MG63 (cell line): ENCODE measurements around the gene JPH4. TPM values are rescaled to one million over a fixed set of nuclear protein-coding genes. Genes with fewer than 3 reads are reported as not detected.

Experiments used
- DNase-seq: peaks from one replicate; pipeline ENCODE4 v3.0.0-alpha.2; 2020
- H3K27me3 ChIP-seq: fragments of 250-450 bp; sonication (Bioruptor Pico); 2 replicates; pipeline ENCODE4 v1.5.1; 2020; ENCODE audit warnings: mild to moderate bottlenecking, moderate library complexity
- H3K36me3 ChIP-seq: fragments of 250-450 bp; sonication (Bioruptor Pico); 2 replicates; pipeline ENCODE4 v1.5.1; 2020; ENCODE audit warnings: mild to moderate bottlenecking, moderate library complexity
- H3K4me3 ChIP-seq: fragments of 250-450 bp; sonication (Bioruptor Pico); 2 replicates; pipeline ENCODE4 v1.5.1; 2020; ENCODE audit warnings: mild to moderate bottlenecking, moderate library complexity
- H3K9me3 ChIP-seq: fragments of 250-450 bp; sonication (Bioruptor Pico); 2 replicates; pipeline ENCODE4 v1.5.1; 2020; ENCODE audit warnings: mild to moderate bottlenecking, moderate library complexity
- total RNA-seq: library from RNA; depleted of rRNA; stranded (reverse); fragments of >200 nt; shearing (Covaris generic); gene quantifications from 2 replicates; pipeline ENCODE4 v1.2.3, GENCODE V29; 2014; ENCODE audit warnings: low replicate concordance; rRNA removed

Gene JPH4
- total RNA-seq, result not detected in 2 replicates

- H3K9me3 ChIP-seq, result no peaks in the 10 kb centered on the region
- no peak within 1 kb of the TSS for H3K4me3 ChIP-seq
- DNase-seq, result no peak
- no peaks in the 10 kb centered on the region for H3K36me3 ChIP-seq
- no peaks in the 10 kb centered on the region for H3K27me3 ChIP-seq
These were observed at the start of gene JPH4 for GRCh38 chr14:23578560-23579310. Gene JPH4, minus strand, starts transcription at chr14:23578790. Its CDS starts 1,337 bp downstream, at chr14:23577453.

- Histone ChIP-seq H3K27me3 (no peaks in the 10 kb centered on the region), H3K36me3 (no peaks in the 10 kb centered on the region), H3K4me3 (no peak overlapping the region), H3K9me3 (peaks cover 4% of the 10 kb centered on the region)
- DNase-seq, result no peak
These were observed 49.4 kb upstream of the JPH4 start for GRCh38 chr14:23627961-23628360.

GRCh38 chr14:23626946-23627345 is 48.4 kb upstream of the JPH4 start:
- DNase-seq, result no peak
- H3K27me3 ChIP-seq, result no peaks in the 10 kb centered on the region
- H3K36me3 ChIP-seq, result no peaks in the 10 kb centered on the region
- H3K9me3 ChIP-seq, result peaks cover 4% of the 10 kb centered on the region
- H3K4me3 ChIP-seq, result no peak overlapping the region

GRCh38 chr14:23624830-23625404 is 46.3 kb upstream of the JPH4 start:
- no peaks in the 10 kb centered on the region for H3K27me3 ChIP-seq
- H3K36me3 ChIP-seq, result no peaks in the 10 kb centered on the region
- H3K4me3 ChIP-seq, result no peak overlapping the region
- peaks cover 4% of the 10 kb centered on the region for H3K9me3 ChIP-seq
- DNase-seq, result no peak

GRCh38 chr14:23623962-23624361 is 45.4 kb upstream of the JPH4 start:
- no peak overlapping the region for H3K4me3 ChIP-seq
- no peaks in the 10 kb centered on the region for H3K27me3 ChIP-seq
- H3K36me3 ChIP-seq, result no peaks in the 10 kb centered on the region
- peaks cover 4% of the 10 kb centered on the region for H3K9me3 ChIP-seq
- no peak for DNase-seq

- no peak for DNase-seq
- no peak overlapping the region for H3K4me3 ChIP-seq
These were observed 44.4 kb upstream of the JPH4 start for GRCh38 chr14:23622990-23623389.

GRCh38 chr14:23621932-23622730 is 43.5 kb upstream of the JPH4 start:
- Histone ChIP-seq H3K9me3 (peaks cover 4% of the 10 kb centered on the region), H3K36me3 (no peaks in the 10 kb centered on the region), H3K27me3 (no peaks in the 10 kb centered on the region), H3K4me3 (no peak overlapping the region)
- DNase-seq, result no peak

More at GRCh38 chr14:23622990-23623389, 44.4 kb upstream of the JPH4 start:
- Histone ChIP-seq H3K27me3 (no peaks in the 10 kb centered on the region), H3K9me3 (peaks cover 4% of the 10 kb centered on the region), H3K36me3 (no peaks in the 10 kb centered on the region)

GRCh38 chr14:23621204-23621931 is 42.8 kb upstream of the JPH4 start:
- Histone ChIP-seq H3K36me3 (no peaks in the 10 kb centered on the region), H3K27me3 (no peaks in the 10 kb centered on the region), H3K9me3 (peaks cover 4% of the 10 kb centered on the region), H3K4me3 (no peak overlapping the region)
- DNase-seq, result no peak

GRCh38 chr14:23620177-23620702 is 41.6 kb upstream of the JPH4 start:
- no peak overlapping the region for H3K4me3 ChIP-seq
- peaks cover 4% of the 10 kb centered on the region for H3K9me3 ChIP-seq
- DNase-seq, result no peak
- H3K27me3 ChIP-seq, result no peaks in the 10 kb centered on the region
- H3K36me3 ChIP-seq, result no peaks in the 10 kb centered on the region

- H3K9me3 ChIP-seq, result no peaks in the 10 kb centered on the region
- no peak overlapping the region for H3K4me3 ChIP-seq
- H3K36me3 ChIP-seq, result no peaks in the 10 kb centered on the region
- no peaks in the 10 kb centered on the region for H3K27me3 ChIP-seq
- DNase-seq, result no peak
These were observed 39.9 kb upstream of the JPH4 start for GRCh38 chr14:23618415-23618988.

GRCh38 chr14:23617539-23617938 is 38.9 kb upstream of the JPH4 start:
- H3K4me3 ChIP-seq, result no peak overlapping the region
- no peaks in the 10 kb centered on the region for H3K36me3 ChIP-seq
- no peaks in the 10 kb centered on the region for H3K27me3 ChIP-seq
- DNase-seq, result no peak
- no peaks in the 10 kb centered on the region for H3K9me3 ChIP-seq

- Histone ChIP-seq H3K9me3 (no peaks in the 10 kb centered on the region), H3K36me3 (no peaks in the 10 kb centered on the region), H3K27me3 (no peaks in the 10 kb centered on the region), H3K4me3 (no peak overlapping the region)
- no peak for DNase-seq
These were observed 37.3 kb upstream of the JPH4 start for GRCh38 chr14:23615856-23616255.

- H3K9me3 ChIP-seq, result peaks cover 4% of the 10 kb centered on the region; the same call in 1 of the 2 replicates
- DNase-seq, result no peak
- H3K4me3 ChIP-seq, result no peak overlapping the region
- no peaks in the 10 kb centered on the region for H3K27me3 ChIP-seq
- no peaks in the 10 kb centered on the region for H3K36me3 ChIP-seq
These were observed 35.8 kb upstream of the JPH4 start for GRCh38 chr14:23614395-23614828.

- no peak overlapping the region for H3K4me3 ChIP-seq
- H3K9me3 ChIP-seq, result peaks cover 4% of the 10 kb centered on the region; the same call in 1 of the 2 replicates
- no peak for DNase-seq
- no peaks in the 10 kb centered on the region for H3K36me3 ChIP-seq
- no peaks in the 10 kb centered on the region for H3K27me3 ChIP-seq
These were observed 34.9 kb upstream of the JPH4 start for GRCh38 chr14:23613242-23614070.

- Histone ChIP-seq H3K27me3 (no peaks in the 10 kb centered on the region), H3K36me3 (no peaks in the 10 kb centered on the region), H3K4me3 (no peak overlapping the region), H3K9me3 (peaks cover 4% of the 10 kb centered on the region; the same call in 1 of the 2 replicates)
- DNase-seq, result no peak
These were observed 34.2 kb upstream of the JPH4 start for GRCh38 chr14:23612802-23613201.
